T-helper 9 cell (primary cell): Measurements from ENCODE around the gene GSTA2.
"Not testable (repeated sequence)": the region's sequence is repeated elsewhere in the genome, so short reads cannot be mapped to it uniquely, and the experiment has no call there.

ENCODE experiments used
- DNase-seq: peaks from one replicate; pipeline ENCODE4 v3.0.0-alpha.2; 2020
- total RNA-seq, 2 donors: gene quantifications; one replicate each; lab custom pipeline; 2026; lab: John Stamatoyannopoulos, UW

The GSTA2 gene
- 0 reads per million in 2 donors for total RNA-seq

GRCh38 chr6:52763322-52763916, at the start of gene GSTA2:
Gene GSTA2 (minus strand): TSS chr6:52763475. CDS start chr6:52757947, 5,528 bp downstream.
- not testable (repeated sequence) for DNase-seq

GRCh38 chr6:52809777-52810176, 46.5 kb upstream of the GSTA2 start:
- DNase-seq: not testable (repeated sequence)

- DNase-seq: no peak
Measured at GRCh38 chr6:52808660-52809059, 45.4 kb upstream of the GSTA2 start.

- not testable (repeated sequence) for DNase-seq
Measured at GRCh38 chr6:52803668-52804255, 40.5 kb upstream of the GSTA2 start, which contains the start of gene GSTA1. Gene GSTA1 (minus strand): TSS chr6:52803816. CDS start chr6:52799267, 4,549 bp downstream.

- no peak for DNase-seq
Measured at GRCh38 chr6:52802806-52803205, 39.5 kb upstream of the GSTA2 start.

GRCh38 chr6:52801188-52801841, 38.0 kb upstream of the GSTA2 start:
- no peak for DNase-seq

- not testable (repeated sequence) for DNase-seq
Measured at GRCh38 chr6:52799272-52799671, 36.0 kb upstream of the GSTA2 start.

GRCh38 chr6:52794366-52794765, 31.1 kb upstream of the GSTA2 start:
- DNase-seq: not testable (repeated sequence)

- no peak for DNase-seq
Measured at GRCh38 chr6:52790861-52791260, 27.6 kb upstream of the GSTA2 start.

- DNase-seq: not testable (repeated sequence)
Measured at GRCh38 chr6:52789658-52790057, 26.4 kb upstream of the GSTA2 start.

- no peak for DNase-seq
Measured at GRCh38 chr6:52788478-52788877, 25.2 kb upstream of the GSTA2 start.

- no peak for DNase-seq
Measured at GRCh38 chr6:52787917-52788316, 24.6 kb upstream of the GSTA2 start.

GRCh38 chr6:52786249-52786956, 23.1 kb upstream of the GSTA2 start:
- DNase-seq: no peak

- not testable (repeated sequence) for DNase-seq
Measured at GRCh38 chr6:52782696-52783274, 19.5 kb upstream of the GSTA2 start.

- DNase-seq: not testable (repeated sequence)
Measured at GRCh38 chr6:52782209-52782608, 18.9 kb upstream of the GSTA2 start.

- DNase-seq: no peak
Measured at GRCh38 chr6:52779237-52779636, 16.0 kb upstream of the GSTA2 start.

GRCh38 chr6:52776711-52777351, 13.6 kb upstream of the GSTA2 start:
- not testable (repeated sequence) for DNase-seq

GRCh38 chr6:52769399-52769798, 6.1 kb upstream of the GSTA2 start:
- not testable (repeated sequence) for DNase-seq

- DNase-seq: not testable (repeated sequence)
Measured at GRCh38 chr6:52767658-52768057, 4.4 kb upstream of the GSTA2 start.

- not testable (repeated sequence) for DNase-seq
Measured at GRCh38 chr6:52761673-52762491, 1.4 kb downstream of the GSTA2 start.

- no peak for DNase-seq
Measured at GRCh38 chr6:52760105-52760765, 3.0 kb downstream of the GSTA2 start.
